ENCODE measurements around the gene SNX18. TPM values are rescaled to one million over a fixed set of nuclear protein-coding genes. Genes with fewer than 3 reads are reported as not detected.

The SNX18 gene
- total RNA-seq, 2 experiments from 2014 or later: 6.3 to 14.6 TPM

GRCh38 chr5:54553659-54554207 lies 36.2 kb downstream of the SNX18 start:
- Histone ChIP-seq H3K4me1 (ENCODE audit: insufficient read depth, low read length, poor library complexity, severe bottlenecking) (no peaks in the 10 kb centered on the region), H2AFZ (ENCODE audit: low read length) (no peak overlapping the region), H3K9me3 (ENCODE audit: low read length) (no peaks in the 10 kb centered on the region), H3K36me3 (ENCODE audit: insufficient read depth, low read length) (no peaks in the 10 kb centered on the region), H4K20me1 (ENCODE audit: insufficient read depth, low read length) (no peaks in the 10 kb centered on the region), H3K27ac (ENCODE audit: low read depth, low read length, poor library complexity, severe bottlenecking) (no peak overlapping the region), H3K4me3 (ENCODE audit: low read depth, low read length, poor library complexity, severe bottlenecking) (no peak overlapping the region), H3K79me2 (ENCODE audit: insufficient read depth, low read depth, low read length) (no peaks in the 10 kb centered on the region), H3K4me2 (ENCODE audit: low read length) (no peak overlapping the region), H3K9me2 (ENCODE audit: insufficient read depth, low read length) (no peaks in the 10 kb centered on the region)
- DNase-seq (ENCODE audit: low spot score): no peak
- intact Hi-C loops (cut with micrococcal nuclease; ENCODE audit: unreplicated experiment): no loop called here
- BruUV-seq (replicated peaks): no TSS peak
- POLR2A ChIA-PET: interaction anchor here (0.6 kb wide), 1 partner anchor 30 kb away, joined by 4 read pairs; no protein-coding TSS in a partner anchor
- TF ChIP-seq CTCF (conservative IDR thresholded peaks at IDR 0.05; ENCODE audit: low read length) (no peak), EZH2phosphoT487 (IDR thresholded peaks at IDR 0.05; ENCODE audit: borderline replicate concordance, low read depth, low read length) (no peak)
- CTCF ChIA-PET (ENCODE audit: unreplicated experiment): no interaction called here

DNA sequence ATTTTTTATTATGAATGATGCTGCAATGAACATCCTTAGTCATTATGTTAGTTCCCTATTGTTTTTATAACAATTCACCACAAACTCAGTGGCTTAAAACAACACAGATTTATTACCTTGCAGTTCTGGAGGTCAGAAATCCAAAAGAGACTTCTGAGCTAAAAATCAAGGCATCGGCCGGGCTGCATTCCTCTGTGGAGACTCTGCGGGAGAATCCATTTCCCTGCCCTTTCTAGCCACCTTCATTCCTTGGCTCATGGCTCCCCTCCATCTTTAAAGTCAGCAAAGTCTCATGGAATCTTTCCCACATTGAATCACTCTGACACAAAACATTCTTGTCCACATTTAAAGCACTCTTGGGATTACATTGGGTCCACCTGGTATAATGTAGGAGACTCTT lies 38.6 kb downstream of the SNX18 start:
- no peak overlapping the region for H3K4me3 ChIP-seq (ENCODE audit: low read depth, low read length, poor library complexity, severe bottlenecking)
- TF ChIP-seq CTCF (conservative IDR thresholded peaks at IDR 0.05; ENCODE audit: low read length): no peak
- TF ChIP-seq EZH2phosphoT487 (IDR thresholded peaks at IDR 0.05; ENCODE audit: borderline replicate concordance, low read depth, low read length): no peak
- H3K9me2 ChIP-seq (ENCODE audit: insufficient read depth, low read length): no peaks in the 10 kb centered on the region
- BruUV-seq (replicated peaks): no TSS peak
- ChIA-PET CTCF (ENCODE audit: unreplicated experiment) (no interaction called here), POLR2A (interaction anchor here (0.9 kb wide), 1 partner anchor 11 kb away, joined by 3 read pairs; no protein-coding TSS in a partner anchor)
- no peaks in the 10 kb centered on the region for H3K36me3 ChIP-seq (ENCODE audit: insufficient read depth, low read length)
- H3K4me2 ChIP-seq (ENCODE audit: low read length): no peak overlapping the region
- H3K9me3 ChIP-seq (ENCODE audit: low read length): no peaks in the 10 kb centered on the region
- H3K4me1 ChIP-seq (ENCODE audit: insufficient read depth, low read length, poor library complexity, severe bottlenecking): no peaks in the 10 kb centered on the region
- no peaks in the 10 kb centered on the region for H4K20me1 ChIP-seq (ENCODE audit: insufficient read depth, low read length)
- intact Hi-C loops (cut with micrococcal nuclease; ENCODE audit: unreplicated experiment): no loop called here
- H3K79me2 ChIP-seq (ENCODE audit: insufficient read depth, low read depth, low read length): no peaks in the 10 kb centered on the region
- DNase-seq (ENCODE audit: low spot score): no peak
- no peak overlapping the region for H3K27ac ChIP-seq (ENCODE audit: low read depth, low read length, poor library complexity, severe bottlenecking)
- H2AFZ ChIP-seq (ENCODE audit: low read length): no peak overlapping the region

DNA sequence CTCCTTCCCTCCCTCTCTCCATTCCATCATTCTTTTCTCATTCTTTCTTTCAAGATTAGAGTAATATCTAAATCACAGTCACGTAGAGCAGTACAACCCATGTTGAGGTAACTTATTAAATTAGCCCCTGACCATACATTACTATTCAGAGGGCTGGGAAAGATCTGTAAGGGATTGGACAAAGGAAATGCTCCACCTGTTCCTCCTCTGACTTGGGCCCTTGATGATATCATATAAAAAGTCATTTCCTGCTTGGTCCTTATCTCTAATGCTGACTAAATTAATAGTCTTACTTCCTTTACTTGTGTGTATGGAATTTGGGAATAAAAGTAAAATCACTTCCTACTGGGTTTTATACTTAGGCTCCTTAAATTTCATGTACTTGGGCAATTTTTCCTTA lies 40.8 kb downstream of the SNX18 start:
- Histone ChIP-seq H3K9me3 (ENCODE audit: low read length) (no peaks in the 10 kb centered on the region), H3K36me3 (ENCODE audit: insufficient read depth, low read length) (no peaks in the 10 kb centered on the region), H3K4me1 (ENCODE audit: insufficient read depth, low read length, poor library complexity, severe bottlenecking) (no peaks in the 10 kb centered on the region), H2AFZ (ENCODE audit: low read length) (no peak overlapping the region), H3K4me2 (ENCODE audit: low read length) (no peak overlapping the region), H4K20me1 (ENCODE audit: insufficient read depth, low read length) (no peaks in the 10 kb centered on the region), H3K9me2 (ENCODE audit: insufficient read depth, low read length) (no peaks in the 10 kb centered on the region), H3K79me2 (ENCODE audit: insufficient read depth, low read depth, low read length) (no peaks in the 10 kb centered on the region), H3K27ac (ENCODE audit: low read depth, low read length, poor library complexity, severe bottlenecking) (no peak overlapping the region), H3K4me3 (ENCODE audit: low read depth, low read length, poor library complexity, severe bottlenecking) (no peak overlapping the region)
- no peak for DNase-seq (ENCODE audit: low spot score)
- no TSS peak for BruUV-seq (replicated peaks)
- ChIA-PET POLR2A (no interaction called here), CTCF (ENCODE audit: unreplicated experiment) (no interaction called here)
- intact Hi-C loops (cut with micrococcal nuclease; ENCODE audit: unreplicated experiment): no loop called here
- TF ChIP-seq EZH2phosphoT487 (IDR thresholded peaks at IDR 0.05; ENCODE audit: borderline replicate concordance, low read depth, low read length) (no peak), CTCF (conservative IDR thresholded peaks at IDR 0.05; ENCODE audit: low read length) (no peak)
